Smooth muscle cell (in vitro differentiated cells): ENCODE results near the gene ANO6. TPM values are rescaled to one million over a fixed set of nuclear protein-coding genes. Genes with fewer than 3 reads are reported as not detected.

ENCODE experiments used
- DNase-seq: peaks from one replicate; lab custom pipeline; 2025; ENCODE audit not compliant: unreplicated experiment; lab: John Stamatoyannopoulos, UW
- H2AFZ ChIP-seq: fragments of 200-600 bp; sonication (generic); 2 replicates; pipeline ENCODE4 v1.6.0; 2016; ENCODE audit warnings: antibody characterized with exemption, low read depth, mild to moderate bottlenecking
- H3F3A ChIP-seq: fragments of 200-600 bp; sonication (generic); 2 replicates; pipeline ENCODE4 v1.6.0; 2017; ENCODE audit warnings: antibody characterized with exemption, low read depth
- H3K27ac ChIP-seq: fragments of 200-600 bp; sonication (generic); 2 replicates; pipeline ENCODE4 v1.5.1; 2016; ENCODE audit warnings: low read depth, mild to moderate bottlenecking
- H3K27me3 ChIP-seq: fragments of 200-600 bp; sonication (generic); 2 replicates; pipeline ENCODE4 v1.6.1; 2016; ENCODE audit warnings: low read depth, mild to moderate bottlenecking
- H3K36me3 ChIP-seq: fragments of 200-600 bp; sonication (generic); 2 replicates; pipeline ENCODE4 v1.5.1; 2016; ENCODE audit warnings: low read depth
- H3K4me1 ChIP-seq: fragments of 200-600 bp; sonication (generic); 2 replicates; pipeline ENCODE4 v1.5.1; 2016; ENCODE audit warnings: low read depth
- H3K4me2 ChIP-seq: fragments of 200-600 bp; sonication (generic); 2 replicates; pipeline ENCODE4 v1.6.0; 2016; ENCODE audit warnings: mild to moderate bottlenecking
- H3K4me3 ChIP-seq: fragments of 200-600 bp; sonication (generic); 2 replicates; pipeline ENCODE4 v1.5.1; 2016; ENCODE audit warnings: mild to moderate bottlenecking
- H3K79me2 ChIP-seq: fragments of 200-600 bp; sonication (generic); 2 replicates; pipeline ENCODE4 v1.6.0; 2016; ENCODE audit warnings: low read depth, mild to moderate bottlenecking
- H3K9ac ChIP-seq: fragments of 200-600 bp; sonication (generic); 2 replicates; pipeline ENCODE4 v1.6.0; 2016; ENCODE audit warnings: low read depth
- H3K9me3 ChIP-seq: fragments of 200-600 bp; sonication (generic); replicated peaks from 2 replicates; pipeline ENCODE4 v1.5.1; 2016; ENCODE audit warnings: low read depth
- H4K20me1 ChIP-seq: fragments of 200-600 bp; sonication (generic); 2 replicates; pipeline ENCODE4 v1.6.0; 2016; ENCODE audit warnings: low read depth
- WGBS: methylation state at CpG from one replicate; pipeline ENCODE4 v1.1.7; 2016; ENCODE audit warnings: low lambda C conversion rate; 5-methylcytosine and 5-hydroxymethylcytosine counted together
- polyA plus RNA-seq: library from polyadenylated mRNA; unstranded; fragments of >200 nt; fragmentation: Nextera tagmentation; extraction: Ambion mirVana; gene quantifications from 2 replicates; pipeline ENCODE4 v1.2.1, GENCODE V29; 2016
- total RNA-seq: library from RNA; depleted of rRNA; stranded (reverse); fragments of >200 nt; gene quantifications from 2 replicates; pipeline ENCODE4 v1.2.3, GENCODE V29; 2014
- TF ChIP-seq, protein P1 (sequence below): fragments of 200-600 bp; sonication (generic); IDR thresholded peaks from 2 replicates; pipeline ENCODE4 v1.5.1; 2017; ENCODE audit warnings: borderline replicate concordance, mild to moderate bottlenecking, antibody characterized with exemption; ENCODE audit not compliant: insufficient read depth, poor library complexity, severe bottlenecking

The ANO6 gene
- total and polyA plus RNA-seq, 2 experiments from 2014 or later, result 44.8 to 106 TPM

GRCh38 chr12:45349916-45350315 lies 134.0 kb downstream of the ANO6 start:
- peaks cover 3% of the 10 kb centered on the region for H3F3A ChIP-seq
- TF ChIP-seq, protein P1, sequence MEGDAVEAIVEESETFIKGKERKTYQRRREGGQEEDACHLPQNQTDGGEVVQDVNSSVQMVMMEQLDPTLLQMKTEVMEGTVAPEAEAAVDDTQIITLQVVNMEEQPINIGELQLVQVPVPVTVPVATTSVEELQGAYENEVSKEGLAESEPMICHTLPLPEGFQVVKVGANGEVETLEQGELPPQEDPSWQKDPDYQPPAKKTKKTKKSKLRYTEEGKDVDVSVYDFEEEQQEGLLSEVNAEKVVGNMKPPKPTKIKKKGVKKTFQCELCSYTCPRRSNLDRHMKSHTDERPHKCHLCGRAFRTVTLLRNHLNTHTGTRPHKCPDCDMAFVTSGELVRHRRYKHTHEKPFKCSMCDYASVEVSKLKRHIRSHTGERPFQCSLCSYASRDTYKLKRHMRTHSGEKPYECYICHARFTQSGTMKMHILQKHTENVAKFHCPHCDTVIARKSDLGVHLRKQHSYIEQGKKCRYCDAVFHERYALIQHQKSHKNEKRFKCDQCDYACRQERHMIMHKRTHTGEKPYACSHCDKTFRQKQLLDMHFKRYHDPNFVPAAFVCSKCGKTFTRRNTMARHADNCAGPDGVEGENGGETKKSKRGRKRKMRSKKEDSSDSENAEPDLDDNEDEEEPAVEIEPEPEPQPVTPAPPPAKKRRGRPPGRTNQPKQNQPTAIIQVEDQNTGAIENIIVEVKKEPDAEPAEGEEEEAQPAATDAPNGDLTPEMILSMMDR, result no peak
- H3K27me3 ChIP-seq, result no peaks in the 10 kb centered on the region
- no peaks in the 10 kb centered on the region for H3K4me1 ChIP-seq
- DNase-seq, result no peak
- H3K27ac ChIP-seq, result no peak overlapping the region
- H4K20me1 ChIP-seq, result no peaks in the 10 kb centered on the region
- no peak overlapping the region for H3K4me2 ChIP-seq
- no peaks in the 10 kb centered on the region for H3K9me3 ChIP-seq
- no peak overlapping the region for H3K9ac ChIP-seq
- no peaks in the 10 kb centered on the region for H3K79me2 ChIP-seq
- no peak overlapping the region for H3K4me3 ChIP-seq
- no peak overlapping the region for H2AFZ ChIP-seq
- 94% methylated on average over 1 of the region's 1 CpG for WGBS
- H3K36me3 ChIP-seq, result peaks cover 17% of the 10 kb centered on the region

DNA sequence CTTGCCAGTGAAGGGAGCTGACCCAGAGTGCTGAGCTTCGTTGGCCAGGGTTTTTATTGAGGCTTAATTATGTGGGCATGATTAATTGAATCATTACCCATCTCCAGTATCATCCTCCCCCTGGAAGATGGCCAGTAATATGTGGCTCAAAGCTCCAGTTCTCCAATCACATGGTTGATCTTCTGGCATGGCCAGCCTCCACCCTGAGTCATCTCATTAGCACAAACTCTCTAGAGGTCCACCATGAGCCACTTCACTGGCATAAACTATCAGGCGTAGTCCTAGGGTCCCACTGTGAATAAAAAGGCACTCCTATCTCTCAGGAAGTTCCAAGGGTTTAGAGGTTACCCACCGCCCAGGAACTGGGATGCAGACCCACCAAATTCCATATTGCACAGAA lies 135.0 kb downstream of the ANO6 start:
- Histone ChIP-seq H3K4me2 (no peak overlapping the region), H3K27ac (no peak overlapping the region), H3F3A (peaks cover 3% of the 10 kb centered on the region), H3K4me1 (no peaks in the 10 kb centered on the region), H3K36me3 (peaks cover 17% of the 10 kb centered on the region), H3K4me3 (no peak overlapping the region), H3K9ac (no peak overlapping the region), H3K9me3 (no peaks in the 10 kb centered on the region), H3K27me3 (no peaks in the 10 kb centered on the region), H4K20me1 (no peaks in the 10 kb centered on the region), H3K79me2 (no peaks in the 10 kb centered on the region), H2AFZ (no peak overlapping the region)
- TF ChIP-seq, protein P1, result no peak
- DNase-seq, result no peak
- 91% methylated on average over 3 of the region's 3 CpGs for whole genome bisulfite sequencing

GRCh38 chr12:45351921-45352670 lies 136.2 kb downstream of the ANO6 start:
- DNase-seq, result no peak
- Histone ChIP-seq H3K4me2 (no peak overlapping the region), H3K36me3 (peaks cover 17% of the 10 kb centered on the region), H3F3A (peaks cover 3% of the 10 kb centered on the region), H3K9ac (no peak overlapping the region), H2AFZ (no peak overlapping the region), H3K9me3 (no peaks in the 10 kb centered on the region), H4K20me1 (no peaks in the 10 kb centered on the region), H3K79me2 (no peaks in the 10 kb centered on the region), H3K4me3 (no peak overlapping the region), H3K27me3 (no peaks in the 10 kb centered on the region), H3K4me1 (no peaks in the 10 kb centered on the region), H3K27ac (no peak overlapping the region)
- TF ChIP-seq, protein P1, result no peak
- 87% methylated on average over 10 of the region's 10 CpGs for WGBS

GRCh38 chr12:45353944-45354343 lies 138.0 kb downstream of the ANO6 start:
- WGBS, result 88% methylated on average over 2 of the region's 2 CpGs

More at GRCh38 chr12:45353944-45354343, 138.0 kb downstream of the ANO6 start:
- TF ChIP-seq, protein P1, result no peak
- Histone ChIP-seq H3K79me2 (no peaks in the 10 kb centered on the region), H3K36me3 (peaks cover 5% of the 10 kb centered on the region), H3K4me3 (no peak overlapping the region), H2AFZ (no peak overlapping the region), H4K20me1 (no peaks in the 10 kb centered on the region), H3F3A (peaks cover 3% of the 10 kb centered on the region), H3K9me3 (no peaks in the 10 kb centered on the region), H3K27ac (no peak overlapping the region), H3K27me3 (no peaks in the 10 kb centered on the region), H3K4me1 (no peaks in the 10 kb centered on the region), H3K4me2 (no peak overlapping the region), H3K9ac (no peak overlapping the region)
- no peak for DNase-seq
